ENCODE results near the gene PLEKHM2. TPM values are rescaled to one million over a fixed set of nuclear protein-coding genes. Genes with fewer than 3 reads are reported as not detected.

PLEKHM2 gene
- total and polyA plus RNA-seq, 2 experiments from 2014 or later: 31.8 to 43.1 TPM

GRCh38 chr1:15709226-15709625 lies 25.1 kb downstream of the PLEKHM2 start:
- no peaks in the 10 kb centered on the region for H3K9me3 ChIP-seq (ENCODE audit: low read depth)
- H3K27ac ChIP-seq: no peak overlapping the region
- 100% methylated on average over 4 of the region's 4 CpGs for WGBS (ENCODE audit: low lambda C conversion rate, missing lambda C conversion rate)
- no peaks in the 10 kb centered on the region for H3K27me3 ChIP-seq
- H3K4me3 ChIP-seq: no peak overlapping the region
- H4K20me1 ChIP-seq (ENCODE audit: insufficient read depth, poor library complexity, severe bottlenecking): peaks cover 6% of the 10 kb centered on the region
- H3K9me2 ChIP-seq (replicated peaks; ENCODE audit: insufficient read depth): no peaks in the 10 kb centered on the region
- DNase-seq (ENCODE audit: low spot score): no peak
- peaks cover 92% of the 10 kb centered on the region for H3K79me2 ChIP-seq
- no peaks in the 10 kb centered on the region for H3K36me3 ChIP-seq (replicated peaks; ENCODE audit: insufficient read depth, low read depth)
- H2AFZ ChIP-seq: no peak overlapping the region
- TF ChIP-seq CTCF (IDR thresholded peaks at IDR 0.05; ENCODE audit: poor library complexity): no peak
- TF ChIP-seq EZH2phosphoT487 (IDR thresholded peaks at IDR 0.05; ENCODE audit: low read depth, severe bottlenecking, unreplicated experiment): no peak
- no peak for TF ChIP-seq EZH2 (IDR thresholded peaks at IDR 0.05; ENCODE audit: borderline replicate concordance)
- peaks cover 1% of the 10 kb centered on the region for H3K4me1 ChIP-seq (ENCODE audit: insufficient read depth)
- no peak overlapping the region for H3K4me2 ChIP-seq

GRCh38 chr1:15712168-15712567 lies 28.0 kb downstream of the PLEKHM2 start:
- Histone ChIP-seq H3K79me2 (peaks cover 81% of the 10 kb centered on the region), H3K36me3 (replicated peaks; ENCODE audit: insufficient read depth, low read depth) (no peaks in the 10 kb centered on the region), H3K4me2 (no peak overlapping the region), H4K20me1 (ENCODE audit: insufficient read depth, poor library complexity, severe bottlenecking) (peaks cover 6% of the 10 kb centered on the region), H3K4me1 (ENCODE audit: insufficient read depth) (peaks cover 5% of the 10 kb centered on the region), H3K9me2 (replicated peaks; ENCODE audit: insufficient read depth) (no peaks in the 10 kb centered on the region), H2AFZ (no peak overlapping the region), H3K27me3 (no peaks in the 10 kb centered on the region), H3K4me3 (no peak overlapping the region), H3K9me3 (ENCODE audit: low read depth) (no peaks in the 10 kb centered on the region), H3K27ac (no peak overlapping the region)
- TF ChIP-seq EZH2 (IDR thresholded peaks at IDR 0.05; ENCODE audit: borderline replicate concordance): no peak
- no peak for TF ChIP-seq CTCF (IDR thresholded peaks at IDR 0.05; ENCODE audit: poor library complexity)
- no peak for TF ChIP-seq EZH2phosphoT487 (IDR thresholded peaks at IDR 0.05; ENCODE audit: low read depth, severe bottlenecking, unreplicated experiment)
- WGBS (ENCODE audit: low lambda C conversion rate, missing lambda C conversion rate): 84% methylated on average over 4 of the region's 4 CpGs
- DNase-seq (ENCODE audit: low spot score): no peak

DNA sequence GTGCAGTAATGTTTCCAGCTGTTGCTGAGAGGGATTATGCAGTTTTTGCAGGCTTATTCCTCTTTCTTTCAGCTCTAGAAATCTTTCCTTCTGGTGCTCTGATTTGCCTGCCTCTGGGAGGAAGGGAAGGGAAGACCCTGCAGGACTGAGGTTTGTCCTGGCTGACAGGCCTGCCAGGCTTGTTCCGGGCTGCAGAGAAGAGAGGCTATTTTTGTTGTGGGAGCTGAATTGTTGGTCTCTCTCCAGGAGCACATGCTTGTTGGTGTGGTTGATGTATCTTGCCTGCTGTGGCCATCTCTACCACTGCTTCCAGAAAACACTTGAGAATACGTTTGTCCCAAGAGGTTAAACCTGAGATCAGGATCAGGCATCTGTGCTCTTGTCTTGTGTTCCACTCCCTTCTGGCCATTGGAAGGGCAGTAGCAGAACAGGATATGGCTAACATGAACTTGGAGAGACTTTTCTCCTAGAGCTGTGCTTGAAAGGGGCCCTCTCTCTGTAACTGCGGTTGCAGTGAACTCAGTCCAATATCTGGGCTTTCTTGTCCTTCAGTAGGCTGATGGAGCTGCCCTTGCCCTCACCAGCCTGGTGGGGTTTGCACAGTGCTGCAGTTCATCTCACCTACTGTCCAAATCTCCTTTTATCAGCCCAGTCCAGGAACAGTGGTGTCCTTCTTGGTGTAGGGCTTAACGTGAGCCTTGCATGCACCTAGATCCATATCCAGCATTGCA lies 30.5 kb downstream of the PLEKHM2 start:
- 77% methylated on average over 4 of the region's 4 CpGs for whole genome bisulfite sequencing (ENCODE audit: low lambda C conversion rate, missing lambda C conversion rate)
- peak overlapping the region; percentile 14 for H3K27ac ChIP-seq

More for the DNA sequence above, 30.5 kb downstream of the PLEKHM2 start:
- Histone ChIP-seq H2AFZ (no peak overlapping the region), H3K9me3 (ENCODE audit: low read depth) (no peaks in the 10 kb centered on the region), H4K20me1 (ENCODE audit: insufficient read depth, poor library complexity, severe bottlenecking) (peaks cover 6% of the 10 kb centered on the region), H3K9me2 (replicated peaks; ENCODE audit: insufficient read depth) (no peaks in the 10 kb centered on the region), H3K79me2 (peaks cover 57% of the 10 kb centered on the region), H3K36me3 (replicated peaks; ENCODE audit: insufficient read depth, low read depth) (no peaks in the 10 kb centered on the region), H3K4me1 (ENCODE audit: insufficient read depth) (peaks cover 16% of the 10 kb centered on the region), H3K4me2 (no peak overlapping the region), H3K27me3 (no peaks in the 10 kb centered on the region), H3K4me3 (no peak overlapping the region)
- no peak for DNase-seq (ENCODE audit: low spot score)
- TF ChIP-seq EZH2phosphoT487 (IDR thresholded peaks at IDR 0.05; ENCODE audit: low read depth, severe bottlenecking, unreplicated experiment) (no peak), CTCF (IDR thresholded peaks at IDR 0.05; ENCODE audit: poor library complexity) (no peak), EZH2 (IDR thresholded peaks at IDR 0.05; ENCODE audit: borderline replicate concordance) (no peak)

Measured in hepatocyte (in vitro differentiated cells).